Brain microvascular endothelial cell (primary cell): ENCODE results near the gene LGALS9.

Experiments
- DNase-seq: peaks from one replicate; pipeline ENCODE4 v3.0.0-alpha.2; 2020
- H3K27ac ChIP-seq: fragments of 250-450 bp; sonication (Bioruptor Pico); 2 replicates; pipeline ENCODE4 v1.5.1; 2020; ENCODE audit warnings: mild to moderate bottlenecking, moderate library complexity
- H3K27me3 ChIP-seq: fragments of 250-450 bp; sonication (Bioruptor Pico); replicated peaks from 2 replicates; pipeline ENCODE4 v1.5.1; 2020; ENCODE audit warnings: mild to moderate bottlenecking
- H3K36me3 ChIP-seq: fragments of 250-450 bp; sonication (Bioruptor Pico); replicated peaks from 2 replicates; pipeline ENCODE4 v1.5.1; 2020; ENCODE audit warnings: mild to moderate bottlenecking
- H3K4me3 ChIP-seq: 2 replicates; pipeline ENCODE4 v1.5.1; 2011; ENCODE audit warnings: low read depth, mild to moderate bottlenecking, control low read depth, low read length, moderate library complexity
- CTCF ChIP-seq: IDR thresholded peaks from 2 replicates; pipeline ENCODE4 v1.5.1; 2011; ENCODE audit warnings: low read depth, mild to moderate bottlenecking, moderate library complexity, low read length, control low read depth, inconsistent platforms; ENCODE audit errors: missing control alignments
- in situ Hi-C: cut with HindIII; loops from 2 replicates; pipeline ENCODE4 v1.10.0; 2017; ENCODE audit warnings: low sequenced_read_pairs, low pct_ligation_motif_present

Gene LGALS9

DNA sequence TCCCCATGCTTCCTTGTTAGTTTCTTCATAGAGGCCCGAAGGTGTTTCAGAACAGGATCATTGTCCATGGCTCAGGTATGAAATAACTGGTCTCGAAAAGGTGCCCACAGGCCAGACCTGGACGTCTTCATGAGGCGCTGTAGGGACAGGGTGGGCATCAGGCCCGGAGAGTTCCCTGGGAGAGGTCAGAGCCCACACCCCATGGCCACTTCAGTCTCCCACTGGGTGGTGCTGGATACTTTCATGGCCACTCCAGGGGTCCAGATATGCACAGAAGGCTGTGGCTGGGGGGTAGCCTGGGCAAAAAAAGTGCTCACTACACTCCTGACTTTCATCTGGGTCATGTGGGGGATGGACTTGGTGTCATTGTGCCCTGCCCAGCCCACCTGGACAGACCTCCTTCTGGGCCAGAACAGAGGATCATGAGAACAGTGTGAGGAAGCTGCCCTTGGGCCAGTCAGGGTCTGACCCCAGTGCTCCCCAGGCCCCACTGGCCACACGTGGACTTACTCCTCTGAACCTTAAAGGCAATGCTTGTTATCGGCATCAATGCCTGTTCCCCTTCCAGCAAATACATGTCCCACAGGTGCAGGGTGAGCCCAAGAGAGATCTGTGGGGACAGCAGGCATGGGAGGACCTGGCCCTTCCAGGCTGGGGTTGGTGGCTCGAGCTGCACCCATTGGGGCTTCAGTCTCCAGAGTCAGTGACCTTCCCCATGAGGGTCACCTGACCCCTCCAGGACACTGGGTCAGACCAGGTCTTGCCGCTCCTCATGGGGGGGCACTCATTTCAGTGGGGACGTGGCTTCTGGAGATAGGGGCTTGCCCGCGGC, 36.9 kb downstream of the LGALS9 start:
- Histone ChIP-seq H3K36me3 (no peaks in the 10 kb centered on the region), H3K27me3 (no peaks in the 10 kb centered on the region), H3K27ac (no peak overlapping the region), H3K4me3 (no peak overlapping the region)
- DNase-seq: no peak
- in situ Hi-C loops: no loop called here
- TF ChIP-seq CTCF: no peak

DNA sequence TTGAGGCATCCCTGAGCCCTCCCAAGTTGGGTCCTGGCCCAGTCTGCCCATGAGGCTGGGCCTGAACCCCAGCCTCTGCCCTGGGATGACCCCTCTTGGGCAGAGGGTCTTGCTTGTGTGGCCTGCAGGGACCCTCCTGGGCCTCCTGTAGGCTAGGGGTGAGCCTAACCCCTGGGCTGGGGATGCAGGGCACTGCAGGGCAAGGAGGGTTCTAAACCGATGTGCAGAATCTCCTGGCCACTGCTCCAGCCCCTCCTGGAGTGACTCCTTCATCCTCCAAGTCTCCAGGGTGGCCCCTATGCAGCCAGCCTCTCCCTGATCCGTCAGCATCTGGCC, 37.5 kb downstream of the LGALS9 start:
- in situ Hi-C loops: no loop called here
- no peak for TF ChIP-seq CTCF
- H3K36me3 ChIP-seq: no peaks in the 10 kb centered on the region
- H3K27me3 ChIP-seq: no peaks in the 10 kb centered on the region
- no peak for DNase-seq
- H3K27ac ChIP-seq: no peak overlapping the region
- H3K4me3 ChIP-seq: no peak overlapping the region

GRCh38 chr17:27669136-27669535, 38.1 kb downstream of the LGALS9 start:
- TF ChIP-seq CTCF: no peak

GRCh38 chr17:27669850-27670249, 38.9 kb downstream of the LGALS9 start:
- H3K27me3 ChIP-seq: no peaks in the 10 kb centered on the region
- TF ChIP-seq CTCF: no peak
- H3K36me3 ChIP-seq: no peaks in the 10 kb centered on the region
- no peak for DNase-seq
- in situ Hi-C loops: no loop called here
- no peak overlapping the region for H3K4me3 ChIP-seq
- H3K27ac ChIP-seq: no peak overlapping the region

More at GRCh38 chr17:27669136-27669535, 38.1 kb downstream of the LGALS9 start:
- Histone ChIP-seq H3K36me3 (no peaks in the 10 kb centered on the region), H3K4me3 (no peak overlapping the region), H3K27me3 (no peaks in the 10 kb centered on the region), H3K27ac (no peak overlapping the region)
- in situ Hi-C loops: no loop called here
- DNase-seq: no peak

- TF ChIP-seq CTCF: no peak
- no peaks in the 10 kb centered on the region for H3K27me3 ChIP-seq
- DNase-seq: no peak
- H3K36me3 ChIP-seq: no peaks in the 10 kb centered on the region
- no peak overlapping the region for H3K4me3 ChIP-seq
- in situ Hi-C loops: no loop called here
- no peak overlapping the region for H3K27ac ChIP-seq
These were observed 40.0 kb downstream of the LGALS9 start for GRCh38 chr17:27670791-27671590.
